ENCODE results near the gene ALDH1B1.

ALDH1B1 gene

GRCh38 chr9:38442473-38443096 lies 50.1 kb downstream of the ALDH1B1 start:
- no peaks in the 10 kb centered on the region for H3K4me1 ChIP-seq (ENCODE audit: control insufficient read depth, insufficient read depth, low read length)
- no peaks in the 10 kb centered on the region for H3K27me3 ChIP-seq (ENCODE audit: control insufficient read depth, insufficient read depth, low read length)
- no peak overlapping the region for H3K4me3 ChIP-seq (ENCODE audit: low read depth, low read length)
- H3K27ac ChIP-seq (ENCODE audit: low read depth, low read length), result no peak overlapping the region
- H3K36me3 ChIP-seq (ENCODE audit: control insufficient read depth, insufficient read depth, low read length), result no peaks in the 10 kb centered on the region
- no peaks in the 10 kb centered on the region for H3K9me3 ChIP-seq (ENCODE audit: control insufficient read depth, insufficient read depth, low read length)
- no peak overlapping the region for H3K9ac ChIP-seq (ENCODE audit: low read depth, low read length)

- Histone ChIP-seq H3K27ac (ENCODE audit: low read depth, low read length) (no peak overlapping the region), H3K9ac (ENCODE audit: low read depth, low read length) (no peak overlapping the region), H3K4me1 (ENCODE audit: control insufficient read depth, insufficient read depth, low read length) (no peaks in the 10 kb centered on the region)
These were observed 50.7 kb downstream of the ALDH1B1 start for GRCh38 chr9:38443181-38443580.

DNA sequence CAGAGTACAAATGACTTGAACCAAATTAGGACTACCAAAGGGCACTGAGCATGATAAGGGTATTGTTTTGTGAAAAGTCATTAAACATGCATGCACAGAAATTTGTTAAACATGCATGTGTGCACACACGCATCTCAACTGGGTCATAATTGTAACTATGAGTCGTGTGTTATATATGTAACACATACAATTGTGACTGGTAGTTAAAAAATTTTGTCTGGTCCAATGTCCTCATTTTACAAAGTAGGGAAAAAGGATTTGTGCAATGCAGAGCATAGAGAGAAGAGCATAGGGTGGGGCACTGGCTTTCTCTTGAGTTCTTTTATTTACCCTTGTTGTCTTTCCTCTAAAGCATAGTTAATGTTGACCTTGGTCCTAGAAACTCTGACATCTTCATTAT lies 51.1 kb downstream of the ALDH1B1 start:
- H3K36me3 ChIP-seq (ENCODE audit: control insufficient read depth, insufficient read depth, low read length), result no peaks in the 10 kb centered on the region
- no peaks in the 10 kb centered on the region for H3K9me3 ChIP-seq (ENCODE audit: control insufficient read depth, insufficient read depth, low read length)
- H3K4me3 ChIP-seq (ENCODE audit: low read depth, low read length), result no peak overlapping the region
- no peak overlapping the region for H3K9ac ChIP-seq (ENCODE audit: low read depth, low read length)
- H3K4me1 ChIP-seq (ENCODE audit: control insufficient read depth, insufficient read depth, low read length), result no peaks in the 10 kb centered on the region
- H3K27ac ChIP-seq (ENCODE audit: low read depth, low read length), result no peak overlapping the region
- H3K27me3 ChIP-seq (ENCODE audit: control insufficient read depth, insufficient read depth, low read length), result no peaks in the 10 kb centered on the region

More at GRCh38 chr9:38443181-38443580, 50.7 kb downstream of the ALDH1B1 start:
- no peaks in the 10 kb centered on the region for H3K36me3 ChIP-seq (ENCODE audit: control insufficient read depth, insufficient read depth, low read length)
- H3K4me3 ChIP-seq (ENCODE audit: low read depth, low read length), result no peak overlapping the region
- no peaks in the 10 kb centered on the region for H3K9me3 ChIP-seq (ENCODE audit: control insufficient read depth, insufficient read depth, low read length)
- H3K27me3 ChIP-seq (ENCODE audit: control insufficient read depth, insufficient read depth, low read length), result no peaks in the 10 kb centered on the region

DNA sequence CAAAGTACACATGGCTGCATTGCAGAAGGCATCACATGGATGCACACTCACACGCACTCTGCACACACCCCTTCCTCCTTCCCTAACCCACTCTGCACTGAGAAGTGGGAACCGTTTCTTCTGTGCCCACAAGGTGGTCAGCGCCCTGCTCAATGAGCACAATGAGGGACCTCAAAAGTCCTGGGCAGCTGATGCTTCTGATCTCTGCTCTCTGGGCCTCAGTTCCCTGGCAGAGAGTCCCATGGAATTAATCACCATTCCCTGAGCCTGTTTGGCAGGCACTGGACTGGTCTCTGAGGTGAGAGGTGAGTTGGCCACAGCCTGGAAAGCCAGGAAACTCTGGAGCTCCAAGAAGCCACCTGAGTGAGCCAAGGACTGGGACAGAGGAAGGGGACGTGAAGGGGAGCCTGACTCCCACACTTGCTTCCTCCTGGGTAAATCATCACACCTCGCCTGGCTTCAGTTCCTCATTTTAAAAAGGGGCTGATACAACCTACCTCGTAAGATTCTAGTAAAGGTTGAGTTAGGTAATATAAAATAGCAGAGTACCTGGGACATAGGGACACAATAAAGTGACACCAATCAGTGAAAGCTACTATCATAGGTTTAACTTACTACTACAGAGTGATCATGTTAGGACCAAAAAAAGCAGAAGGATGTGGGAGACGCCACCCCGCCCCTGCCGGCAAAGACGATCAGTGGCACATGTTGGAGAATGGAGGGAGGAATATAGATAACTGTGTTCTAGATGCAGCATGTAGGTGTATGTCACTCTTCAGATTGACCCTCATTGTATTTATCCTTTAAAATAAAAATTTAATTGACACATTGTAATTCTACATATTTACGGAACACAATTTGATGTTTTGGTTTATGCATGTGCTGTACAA lies 52.9 kb downstream of the ALDH1B1 start:
- no peak overlapping the region for H3K4me3 ChIP-seq (ENCODE audit: low read depth, low read length)
- H3K9ac ChIP-seq (ENCODE audit: low read depth, low read length), result no peak overlapping the region
- no peaks in the 10 kb centered on the region for H3K9me3 ChIP-seq (ENCODE audit: control insufficient read depth, insufficient read depth, low read length)
- H3K27ac ChIP-seq (ENCODE audit: low read depth, low read length), result no peak overlapping the region
- no peaks in the 10 kb centered on the region for H3K4me1 ChIP-seq (ENCODE audit: control insufficient read depth, insufficient read depth, low read length)
- no peaks in the 10 kb centered on the region for H3K36me3 ChIP-seq (ENCODE audit: control insufficient read depth, insufficient read depth, low read length)
- H3K27me3 ChIP-seq (ENCODE audit: control insufficient read depth, insufficient read depth, low read length), result no peaks in the 10 kb centered on the region

GRCh38 chr9:38447703-38448102 lies 55.2 kb downstream of the ALDH1B1 start:
- Histone ChIP-seq H3K4me1 (ENCODE audit: control insufficient read depth, insufficient read depth, low read length) (no peaks in the 10 kb centered on the region), H3K27ac (ENCODE audit: low read depth, low read length) (no peak overlapping the region), H3K4me3 (ENCODE audit: low read depth, low read length) (no peak overlapping the region), H3K36me3 (ENCODE audit: control insufficient read depth, insufficient read depth, low read length) (no peaks in the 10 kb centered on the region), H3K9me3 (ENCODE audit: control insufficient read depth, insufficient read depth, low read length) (peaks cover 8% of the 10 kb centered on the region; the same call in 1 of the 2 replicates), H3K9ac (ENCODE audit: low read depth, low read length) (no peak overlapping the region), H3K27me3 (ENCODE audit: control insufficient read depth, insufficient read depth, low read length) (no peaks in the 10 kb centered on the region)

Data from HUES48 (cell line).